Activated CD4-positive, alpha-beta T cell treated with anti-CD3 and anti-CD28 coated beads for 48 hours (primary cell): ENCODE data around the gene TTC28.
"Not testable (repeated sequence)": the region's sequence is repeated elsewhere in the genome, so short reads cannot be mapped to it uniquely, and the experiment has no call there.

ENCODE experiments used
- DNase-seq: peaks from one replicate; pipeline ENCODE4 v3.0.0-alpha.2; 2020

TTC28 gene

DNA sequence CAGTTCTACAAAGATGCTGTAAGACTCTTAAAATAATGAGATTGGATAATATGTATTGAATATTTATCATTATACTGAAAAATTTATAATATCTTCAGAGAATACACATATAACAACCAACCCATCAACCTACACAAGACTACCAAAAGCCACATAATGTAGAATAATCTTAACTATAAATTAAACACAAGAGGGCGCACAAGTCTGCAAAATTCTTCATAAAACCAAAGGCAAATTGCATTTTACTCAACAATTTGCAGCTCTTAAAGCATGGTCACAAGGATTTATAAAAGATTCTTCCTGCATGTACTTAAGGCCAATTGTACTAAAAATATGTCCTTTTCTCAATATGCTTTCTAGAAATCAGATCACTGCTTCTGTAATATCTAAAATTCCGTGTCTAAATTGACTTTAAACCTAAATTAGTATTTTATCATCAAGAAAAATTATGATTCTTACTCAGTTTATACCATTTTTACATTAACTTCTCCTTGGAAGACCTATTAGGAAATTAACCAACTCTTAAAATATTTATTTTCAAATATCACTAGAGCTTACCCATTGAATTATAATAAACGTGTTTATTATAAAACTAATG, 79.0 kb downstream of the TTC28 start:
- no peak for DNase-seq

- DNase-seq, result no peak
These were observed 79.9 kb downstream of the TTC28 start for GRCh38 chr22:28599693-28600092.

DNA sequence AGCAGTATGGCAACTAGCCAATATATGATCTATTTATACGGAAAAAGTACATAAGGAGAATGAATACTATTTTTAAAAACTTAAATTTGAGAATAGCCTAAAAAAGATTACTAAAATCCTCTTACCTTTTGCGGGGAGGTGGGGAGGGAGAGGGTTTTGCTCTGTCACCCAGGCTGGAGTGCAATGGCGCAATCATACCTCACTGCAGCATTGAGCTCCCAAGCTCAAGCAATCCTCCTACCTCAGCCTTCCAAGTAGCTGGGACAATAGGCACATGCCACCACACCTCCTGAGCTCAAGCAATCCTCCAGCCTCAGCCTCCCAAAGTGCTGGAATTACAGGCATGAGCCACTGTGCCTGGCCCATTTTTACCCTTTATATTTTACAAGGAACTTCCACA, 82.0 kb downstream of the TTC28 start:
- no peak for DNase-seq

- DNase-seq, result no peak
These were observed 84.7 kb downstream of the TTC28 start for GRCh38 chr22:28594797-28595462.

- no peak for DNase-seq
These were observed 85.4 kb downstream of the TTC28 start for GRCh38 chr22:28594076-28594796.

DNA sequence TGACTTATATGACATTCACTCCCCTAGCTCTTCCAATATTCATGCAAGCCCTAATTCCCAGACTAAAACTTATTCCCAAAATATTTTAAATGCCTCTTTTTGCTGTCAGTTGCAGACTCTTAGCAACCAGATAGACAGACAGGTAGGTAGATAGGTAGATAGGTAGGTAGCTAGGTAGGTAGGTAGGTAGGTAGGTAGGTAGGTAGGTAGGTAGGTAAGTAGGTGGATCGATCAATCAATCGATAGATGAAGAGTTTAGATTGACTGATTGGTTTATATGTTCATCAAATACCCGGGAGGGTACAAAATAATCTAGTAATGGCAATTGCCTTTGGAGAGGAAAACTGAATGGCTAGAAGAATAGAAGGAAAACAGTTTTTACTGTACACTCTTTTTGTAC, 86.3 kb downstream of the TTC28 start:
- no peak for DNase-seq

DNA sequence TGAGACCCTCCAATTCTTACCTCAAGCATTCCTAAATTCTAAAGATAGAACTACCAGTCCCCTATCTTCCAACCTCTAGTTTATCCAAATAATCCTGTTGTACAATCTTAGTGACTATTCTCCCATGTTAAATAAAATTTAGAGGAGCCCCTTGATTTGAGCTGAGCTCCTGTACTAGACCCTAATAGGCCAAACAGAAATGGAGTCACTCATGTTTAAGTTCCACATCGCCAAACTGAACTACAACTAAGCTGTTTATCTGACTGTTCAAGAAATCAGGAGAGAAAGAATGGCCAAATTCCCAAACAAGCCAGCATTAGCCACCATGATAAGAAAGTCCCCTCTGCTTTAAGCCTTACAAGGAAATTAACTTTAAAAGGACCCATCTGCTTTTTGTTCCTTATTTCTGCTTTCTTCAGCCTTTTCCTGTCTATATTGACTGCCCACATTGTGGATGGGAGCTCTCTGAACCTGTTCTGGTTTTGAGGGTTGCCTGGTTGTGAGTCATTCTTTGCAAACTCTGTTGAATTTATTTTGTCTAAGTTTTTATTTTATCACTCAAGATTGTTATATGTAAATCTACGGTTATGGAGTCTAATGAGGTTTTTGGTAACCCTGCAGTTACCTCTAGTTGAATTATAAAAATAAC, 90.4 kb downstream of the TTC28 start:
- no peak for DNase-seq

DNA sequence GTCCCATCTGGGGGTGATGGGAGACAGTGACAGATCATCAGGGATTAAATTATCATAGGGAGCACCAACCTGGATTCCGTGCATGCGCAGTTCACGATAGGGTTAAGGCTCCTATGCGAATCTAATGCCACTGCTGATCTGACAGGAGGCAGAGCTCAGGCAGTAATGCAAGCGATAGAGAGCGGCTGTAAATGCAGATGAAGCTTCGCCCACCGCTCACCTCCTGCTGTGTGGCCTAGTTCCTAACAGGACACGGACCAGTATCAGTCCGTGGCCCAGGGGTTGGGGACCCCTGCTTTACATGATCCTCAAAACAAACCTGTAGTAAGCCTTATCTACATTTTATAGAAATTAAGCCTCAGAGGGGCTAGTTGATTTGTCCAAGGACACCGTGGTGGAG, 94.3 kb downstream of the TTC28 start:
- no peak for DNase-seq

GRCh38 chr22:28582806-28583205, 96.8 kb downstream of the TTC28 start:
- DNase-seq, result no peak

GRCh38 chr22:28581016-28581415, 98.6 kb downstream of the TTC28 start:
- DNase-seq, result no peak

- DNase-seq, result no peak
These were observed 103.5 kb downstream of the TTC28 start for GRCh38 chr22:28576162-28576561.

DNA sequence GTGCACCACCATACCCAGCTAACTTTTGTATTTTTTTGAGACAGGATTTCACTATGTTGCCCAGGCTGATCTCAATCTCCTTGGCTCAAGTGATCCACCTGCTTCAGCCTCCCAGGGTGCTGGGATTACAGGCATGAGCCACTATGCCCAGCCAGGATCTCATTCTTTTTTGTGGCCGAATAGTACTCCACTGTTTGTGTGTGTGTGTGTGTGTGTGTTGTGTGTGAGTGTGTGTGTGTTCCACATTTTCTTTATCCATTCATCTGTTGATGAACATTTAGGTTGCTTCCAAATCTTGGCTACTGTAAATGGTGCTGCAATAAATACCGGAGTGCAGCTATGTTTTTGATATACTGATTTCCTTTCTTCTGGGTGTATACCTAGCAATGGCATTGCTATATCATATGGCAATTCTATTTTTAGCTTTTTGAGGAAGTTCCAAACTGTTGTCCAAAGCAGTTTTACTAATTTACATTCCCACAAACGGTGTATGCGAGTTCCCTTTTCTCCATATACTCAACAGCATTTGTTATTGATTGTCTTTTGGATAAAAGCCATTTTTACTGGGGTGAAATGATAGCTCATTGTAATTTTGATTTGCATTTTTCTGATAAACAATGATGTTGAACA, 105.4 kb downstream of the TTC28 start:
- DNase-seq, result no peak

GRCh38 chr22:28570696-28571373, 108.8 kb downstream of the TTC28 start:
- no peak for DNase-seq

- not testable (repeated sequence) for DNase-seq
These were observed 110.7 kb downstream of the TTC28 start for GRCh38 chr22:28568974-28569373.

DNA sequence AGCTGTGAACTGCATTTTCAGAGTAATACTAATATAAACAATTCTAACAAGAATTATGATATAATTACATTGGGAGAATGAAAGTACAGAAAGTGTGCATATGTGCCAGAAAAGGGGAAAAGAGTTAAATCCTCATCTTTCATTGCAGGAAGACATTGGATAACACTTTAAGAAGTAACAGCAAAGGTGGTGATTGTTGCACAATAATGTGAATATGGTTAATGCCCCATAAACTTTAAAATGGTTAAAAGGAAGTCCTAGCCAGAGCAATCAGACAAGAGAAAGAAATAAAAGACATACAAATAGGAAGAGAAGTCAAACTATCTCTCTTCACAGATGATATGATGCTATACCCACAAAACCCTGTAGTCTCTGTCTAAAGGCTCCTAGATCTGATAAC, 111.5 kb downstream of the TTC28 start:
- DNase-seq, result no peak

DNA sequence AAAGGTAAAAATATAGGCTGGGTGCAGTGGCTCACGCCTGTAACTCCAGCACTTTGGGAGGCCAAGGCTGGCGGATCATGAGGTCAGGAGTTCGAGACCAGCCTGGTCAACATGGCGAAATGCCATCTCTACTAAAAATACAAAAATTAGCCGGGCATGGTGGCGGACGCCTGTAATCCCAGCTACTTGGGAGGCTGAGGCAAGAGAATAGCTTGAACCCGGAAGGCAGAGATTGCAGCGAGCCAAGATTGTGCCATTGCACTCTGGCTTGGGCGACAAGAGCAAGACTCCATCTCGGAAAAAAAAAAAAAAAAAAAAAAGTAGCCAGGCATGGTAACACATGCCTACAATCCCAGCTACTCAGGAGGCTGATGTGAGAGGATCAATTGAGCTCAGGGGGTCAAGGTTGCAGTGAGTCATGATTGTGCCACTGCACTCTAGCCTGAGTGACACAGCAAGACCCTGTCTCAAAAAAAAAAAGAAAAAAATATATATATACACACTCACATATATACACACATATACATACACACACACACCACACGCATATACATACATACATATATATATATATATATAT, 112.6 kb downstream of the TTC28 start:
- not testable (repeated sequence) for DNase-seq

GRCh38 chr22:28563636-28564035, 116.0 kb downstream of the TTC28 start:
- no peak for DNase-seq

DNA sequence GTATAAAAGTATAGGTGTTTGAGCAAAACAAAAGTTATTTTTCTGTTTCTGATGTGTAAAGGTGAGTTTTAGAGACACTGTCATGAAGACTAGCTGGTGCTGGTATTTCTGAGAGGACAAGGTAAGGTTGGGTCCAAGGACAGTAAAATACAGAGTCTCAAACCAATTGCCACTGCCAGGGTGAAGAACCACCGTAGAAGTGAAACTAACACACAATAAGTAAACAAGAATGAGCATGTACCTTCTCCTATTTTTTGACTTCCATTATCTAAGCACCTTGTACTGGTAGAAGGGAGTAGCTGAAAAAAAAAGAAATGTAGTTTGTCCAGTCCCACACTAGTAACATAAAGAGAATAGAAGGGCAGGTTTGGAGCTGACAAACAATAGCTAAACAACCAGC, 117.3 kb downstream of the TTC28 start:
- no peak for DNase-seq

DNA sequence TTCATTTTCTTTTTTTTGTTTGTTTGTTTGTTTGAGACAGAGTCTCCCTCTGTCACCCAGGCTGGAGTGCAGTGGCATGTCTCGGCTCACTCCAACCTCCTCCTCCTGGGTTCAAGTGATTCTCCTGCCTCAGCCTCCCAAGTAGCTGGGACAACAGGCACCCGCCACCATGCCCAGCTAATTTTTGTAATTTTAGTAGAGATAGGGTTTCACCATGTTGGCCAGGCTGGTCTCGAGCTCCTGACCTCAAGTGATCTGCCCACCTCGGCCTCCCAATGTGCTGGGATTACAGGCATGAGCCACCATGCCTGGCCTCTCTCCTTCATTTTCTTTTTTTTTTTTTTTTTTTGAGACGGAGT, 118.9 kb downstream of the TTC28 start:
- DNase-seq, result not testable (repeated sequence)

DNA sequence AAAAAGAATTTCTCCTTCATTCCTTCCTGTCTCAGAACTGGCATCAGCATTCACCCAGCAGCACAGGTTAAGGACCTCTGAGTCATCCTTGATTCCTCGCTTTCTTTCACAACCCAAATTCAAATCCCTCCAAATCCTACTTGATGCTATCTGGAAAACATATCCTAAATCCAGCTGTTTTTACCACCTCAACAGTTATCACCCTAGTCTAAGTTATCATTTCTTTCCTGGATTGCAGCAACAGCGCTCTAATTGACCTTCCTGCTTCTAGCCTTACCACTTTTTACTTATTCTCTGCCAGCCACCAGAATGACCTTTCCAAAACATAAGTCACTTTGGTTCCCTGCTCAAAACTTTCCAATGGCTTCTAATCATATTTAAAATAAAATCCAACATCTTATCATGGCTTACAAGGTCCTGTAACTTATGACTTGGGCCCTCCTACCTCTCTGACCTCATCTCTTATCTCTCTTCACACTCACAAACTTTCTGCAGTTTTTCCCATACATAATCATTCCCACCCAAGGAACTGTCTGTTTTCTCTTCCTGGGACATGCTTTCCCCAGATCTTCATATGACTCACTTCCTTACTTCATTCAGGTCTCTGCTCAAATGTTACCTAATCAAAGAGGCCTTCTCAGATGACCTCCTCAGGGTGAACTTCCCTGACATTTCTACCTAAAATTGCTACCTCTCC, 119.4 kb downstream of the TTC28 start:
- DNase-seq, result no peak

- DNase-seq, result no peak
These were observed 122.5 kb downstream of the TTC28 start for GRCh38 chr22:28557184-28557583.
